MCF 10A (cell line): ENCODE measurements around the gene TNNT1. TPM values are rescaled to one million over a fixed set of nuclear protein-coding genes. Genes with fewer than 3 reads are reported as not detected.

Source experiments
- BruUV-seq: library from RNA; stranded (reverse); fragments of 400-500 nt; replicated peaks from 2 replicates; lab custom pipeline; 2021; lab: Mats Ljungman, UMichigan
- CTCF ChIA-PET: fragments of 300-600 bp; sonication (Branson Sonifier 250); formaldehyde crosslinking; extraction: SDS; loops from one replicate; lab custom pipeline; 2021; ENCODE audit warnings: antibody characterized with exemption, inconsistent platforms; lab: Yijun Ruan, JAX
- POLR2A ChIA-PET: fragments of 300-600, 350-650 bp; sonication (Branson Sonifier 250); formaldehyde crosslinking; extraction: SDS; loops from one replicate; lab custom pipeline; 2020; ENCODE audit warnings: antibody characterized with exemption, inconsistent platforms; lab: Yijun Ruan, JAX
- DNase-seq: peaks from one replicate; pipeline ENCODE4 v3.0.0-alpha.2; 2018; ENCODE audit not compliant: unreplicated experiment
- H3K27ac Mint-ChIP-seq: one replicate; pipeline ENCODE4 v1.8.0; 2022; ENCODE audit warnings: mild to moderate bottlenecking, low read depth, mixed read lengths; ENCODE audit not compliant: unreplicated experiment
- H3K27me3 Mint-ChIP-seq: one replicate; pipeline ENCODE4 v1.8.0; 2022; ENCODE audit warnings: mixed read lengths; ENCODE audit not compliant: insufficient read depth, unreplicated experiment
- H3K36me3 Mint-ChIP-seq: one replicate; pipeline ENCODE4 v1.8.0; 2022; ENCODE audit warnings: mild to moderate bottlenecking, moderate library complexity, mixed read lengths; ENCODE audit not compliant: insufficient read depth, unreplicated experiment
- H3K4me1 Mint-ChIP-seq: one replicate; pipeline ENCODE4 v1.8.0; 2022; ENCODE audit warnings: mixed read lengths; ENCODE audit not compliant: insufficient read depth, unreplicated experiment
- H3K4me3 Mint-ChIP-seq: one replicate; pipeline ENCODE4 v1.8.0; 2022; ENCODE audit warnings: mild to moderate bottlenecking, moderate library complexity, mixed read lengths; ENCODE audit not compliant: unreplicated experiment
- H3K9me3 Mint-ChIP-seq: one replicate; pipeline ENCODE4 v1.8.0; 2022; ENCODE audit warnings: mixed read lengths; ENCODE audit not compliant: unreplicated experiment
- intact Hi-C: fragments of 100-400 bp; cut with micrococcal nuclease; formaldehyde crosslinking; loops from 2 replicates; pipeline ENCODE4 v1.14.1; 2022
- total RNA-seq: library from RNA; stranded (reverse); gene quantifications from 2 replicates; pipeline ENCODE4 v1.2.3, GENCODE V29; 2022
- TF ChIP-seq, protein P1 (sequence below): fragments of 200-600 bp; IDR thresholded peaks from one replicate; pipeline ENCODE4 v1.8.0; 2022; ENCODE audit warnings: antibody characterized with exemption, mild to moderate bottlenecking; ENCODE audit not compliant: unreplicated experiment

TNNT1 gene
- total RNA-seq, 1 experiment from 2014 or later: 32.3 TPM

DNA sequence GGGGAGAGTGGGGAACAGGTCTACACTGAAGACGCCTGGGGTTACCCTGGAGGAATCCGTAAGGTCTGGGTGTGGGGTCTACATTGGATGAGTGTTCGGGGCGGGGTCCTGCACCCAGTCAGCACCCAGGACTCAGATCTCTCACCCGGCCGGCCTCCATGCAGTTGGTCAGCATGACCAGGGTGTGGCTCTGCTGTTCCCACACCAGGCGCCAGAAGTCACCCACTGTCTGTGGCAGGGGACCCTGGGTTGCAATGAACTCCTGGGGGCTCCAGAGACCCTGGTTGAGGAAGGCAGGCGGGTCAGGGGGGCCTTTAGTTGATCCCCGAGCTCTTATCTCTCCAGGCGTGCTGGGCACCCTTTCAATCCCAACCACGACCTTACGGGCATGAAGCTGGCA lies 37.1 kb upstream of the TNNT1 start:
- peaks cover 14% of the 10 kb centered on the region for H3K27me3 Mint-ChIP-seq
- peaks cover 7% of the 10 kb centered on the region for H3K36me3 Mint-ChIP-seq
- TF ChIP-seq, protein P1, sequence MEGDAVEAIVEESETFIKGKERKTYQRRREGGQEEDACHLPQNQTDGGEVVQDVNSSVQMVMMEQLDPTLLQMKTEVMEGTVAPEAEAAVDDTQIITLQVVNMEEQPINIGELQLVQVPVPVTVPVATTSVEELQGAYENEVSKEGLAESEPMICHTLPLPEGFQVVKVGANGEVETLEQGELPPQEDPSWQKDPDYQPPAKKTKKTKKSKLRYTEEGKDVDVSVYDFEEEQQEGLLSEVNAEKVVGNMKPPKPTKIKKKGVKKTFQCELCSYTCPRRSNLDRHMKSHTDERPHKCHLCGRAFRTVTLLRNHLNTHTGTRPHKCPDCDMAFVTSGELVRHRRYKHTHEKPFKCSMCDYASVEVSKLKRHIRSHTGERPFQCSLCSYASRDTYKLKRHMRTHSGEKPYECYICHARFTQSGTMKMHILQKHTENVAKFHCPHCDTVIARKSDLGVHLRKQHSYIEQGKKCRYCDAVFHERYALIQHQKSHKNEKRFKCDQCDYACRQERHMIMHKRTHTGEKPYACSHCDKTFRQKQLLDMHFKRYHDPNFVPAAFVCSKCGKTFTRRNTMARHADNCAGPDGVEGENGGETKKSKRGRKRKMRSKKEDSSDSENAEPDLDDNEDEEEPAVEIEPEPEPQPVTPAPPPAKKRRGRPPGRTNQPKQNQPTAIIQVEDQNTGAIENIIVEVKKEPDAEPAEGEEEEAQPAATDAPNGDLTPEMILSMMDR: no peak
- ChIA-PET POLR2A (interaction anchor here (0.5 kb wide), 1 partner anchor 36 kb away, joined by 3 read pairs; no protein-coding TSS in a partner anchor), CTCF (interaction anchor here (1.0 kb wide), 1 partner anchor 10 kb away, joined by 4 read pairs; no protein-coding TSS in a partner anchor)
- H3K27ac Mint-ChIP-seq: no peak overlapping the region
- H3K9me3 Mint-ChIP-seq: no peaks in the 10 kb centered on the region
- H3K4me3 Mint-ChIP-seq: no peak overlapping the region
- no peak for DNase-seq
- no TSS peak for BruUV-seq
- peaks cover 14% of the 10 kb centered on the region for H3K4me1 Mint-ChIP-seq
- intact Hi-C loops: no loop called here

GRCh38 chr19:55181740-55182139 lies 32.7 kb upstream of the TNNT1 start:
- BruUV-seq: no TSS peak
- CTCF ChIA-PET: no interaction called here
- H3K27me3 Mint-ChIP-seq: peaks cover 29% of the 10 kb centered on the region
- TF ChIP-seq, protein P1: no peak
- intact Hi-C loops: no loop called here
- no peak overlapping the region for H3K4me3 Mint-ChIP-seq
- H3K27ac Mint-ChIP-seq: no peak overlapping the region
- no peaks in the 10 kb centered on the region for H3K9me3 Mint-ChIP-seq
- H3K4me1 Mint-ChIP-seq: peaks cover 10% of the 10 kb centered on the region
- H3K36me3 Mint-ChIP-seq: peaks cover 12% of the 10 kb centered on the region
- no peak for DNase-seq
- POLR2A ChIA-PET: interaction anchor here (0.6 kb wide), 1 partner anchor 64 kb away, joined by 3 read pairs; the partner anchor contains the start of gene PPP1R12C

- DNase-seq: peak; percentile 51
- peaks cover 29% of the 10 kb centered on the region for H3K27me3 Mint-ChIP-seq
- CTCF ChIA-PET: interaction anchor here (0.8 to 1.5 kb wide), 3 partner anchors 10 to 325 kb away, joined by 3 read pairs; partner anchors contain the start of gene TMEM238
- TF ChIP-seq, protein P1: no peak
- intact Hi-C loops: no loop called here
- no peak within 1 kb of the TSS for H3K27ac Mint-ChIP-seq
- BruUV-seq: no TSS peak
- H3K9me3 Mint-ChIP-seq: no peaks in the 10 kb centered on the region
- POLR2A ChIA-PET: interaction anchor here (0.6 to 1.6 kb wide), 8 partner anchors 10 to 176 kb away, joined by 3 to 6 read pairs (median 4); partner anchors contain the start of genes HSPBP1 and PPP6R1
- no peak within 1 kb of the TSS for H3K4me3 Mint-ChIP-seq
- peaks cover 6% of the 10 kb centered on the region for H3K36me3 Mint-ChIP-seq
- H3K4me1 Mint-ChIP-seq: peaks cover 10% of the 10 kb centered on the region
Observed at GRCh38 chr19:55179606-55180484, 30.8 kb upstream of the TNNT1 start, which contains the start of gene SYT5. TSS of gene SYT5 (minus strand) at chr19:55180289. CDS start at chr19:55179041, 1,248 bp downstream.
